ENCODE data around the gene ABHD17C.

ABHD17C gene

DNA sequence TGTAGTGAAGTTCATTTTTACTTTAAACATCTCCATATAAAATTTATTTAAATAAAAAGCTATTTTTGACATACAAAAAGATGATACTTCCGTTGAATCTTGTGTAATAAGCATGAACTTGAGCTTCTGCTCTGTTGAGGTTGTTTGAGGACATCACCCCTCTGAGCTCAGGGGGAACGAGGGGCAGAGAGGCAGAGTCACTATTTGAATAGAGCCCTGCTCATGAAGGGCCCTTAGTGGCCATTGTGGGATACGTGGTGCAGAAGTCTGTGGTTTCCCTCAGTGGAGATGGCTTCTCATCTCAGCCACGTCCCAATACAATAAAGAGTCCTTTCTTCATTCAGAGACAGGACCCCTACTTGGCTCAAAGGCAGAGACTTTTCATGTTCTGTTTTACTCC, 94.7 kb downstream of the ABHD17C start:
- no peak overlapping the region for H3K4me3 ChIP-seq (ENCODE audit: low read depth, low read length)
- TF ChIP-seq, protein P1, sequence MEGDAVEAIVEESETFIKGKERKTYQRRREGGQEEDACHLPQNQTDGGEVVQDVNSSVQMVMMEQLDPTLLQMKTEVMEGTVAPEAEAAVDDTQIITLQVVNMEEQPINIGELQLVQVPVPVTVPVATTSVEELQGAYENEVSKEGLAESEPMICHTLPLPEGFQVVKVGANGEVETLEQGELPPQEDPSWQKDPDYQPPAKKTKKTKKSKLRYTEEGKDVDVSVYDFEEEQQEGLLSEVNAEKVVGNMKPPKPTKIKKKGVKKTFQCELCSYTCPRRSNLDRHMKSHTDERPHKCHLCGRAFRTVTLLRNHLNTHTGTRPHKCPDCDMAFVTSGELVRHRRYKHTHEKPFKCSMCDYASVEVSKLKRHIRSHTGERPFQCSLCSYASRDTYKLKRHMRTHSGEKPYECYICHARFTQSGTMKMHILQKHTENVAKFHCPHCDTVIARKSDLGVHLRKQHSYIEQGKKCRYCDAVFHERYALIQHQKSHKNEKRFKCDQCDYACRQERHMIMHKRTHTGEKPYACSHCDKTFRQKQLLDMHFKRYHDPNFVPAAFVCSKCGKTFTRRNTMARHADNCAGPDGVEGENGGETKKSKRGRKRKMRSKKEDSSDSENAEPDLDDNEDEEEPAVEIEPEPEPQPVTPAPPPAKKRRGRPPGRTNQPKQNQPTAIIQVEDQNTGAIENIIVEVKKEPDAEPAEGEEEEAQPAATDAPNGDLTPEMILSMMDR (IDR thresholded peaks at IDR 0.05; ENCODE audit: low read depth, low read length): no peak

DNA sequence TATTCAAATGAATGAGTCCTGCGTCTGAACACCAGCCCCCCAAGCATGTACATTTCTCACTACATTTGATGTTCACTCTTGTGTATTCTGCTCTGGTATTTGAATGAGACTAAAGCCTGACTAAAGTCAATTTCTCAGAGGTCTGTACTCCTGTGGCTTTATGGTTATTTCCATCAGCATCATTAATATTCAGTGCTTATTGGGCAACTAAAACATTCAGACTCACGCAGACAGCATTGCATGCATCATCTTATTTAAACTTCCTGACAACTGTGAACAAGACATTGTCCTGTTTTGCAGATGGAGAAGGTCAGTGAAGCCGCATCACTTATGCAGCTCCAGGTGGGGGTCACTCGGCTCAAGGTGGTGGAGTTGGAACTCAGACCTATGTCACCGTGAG, 95.1 kb downstream of the ABHD17C start:
- TF ChIP-seq, protein P1 (IDR thresholded peaks at IDR 0.05; ENCODE audit: low read depth, low read length): no peak
- no peak overlapping the region for H3K4me3 ChIP-seq (ENCODE audit: low read depth, low read length)

DNA sequence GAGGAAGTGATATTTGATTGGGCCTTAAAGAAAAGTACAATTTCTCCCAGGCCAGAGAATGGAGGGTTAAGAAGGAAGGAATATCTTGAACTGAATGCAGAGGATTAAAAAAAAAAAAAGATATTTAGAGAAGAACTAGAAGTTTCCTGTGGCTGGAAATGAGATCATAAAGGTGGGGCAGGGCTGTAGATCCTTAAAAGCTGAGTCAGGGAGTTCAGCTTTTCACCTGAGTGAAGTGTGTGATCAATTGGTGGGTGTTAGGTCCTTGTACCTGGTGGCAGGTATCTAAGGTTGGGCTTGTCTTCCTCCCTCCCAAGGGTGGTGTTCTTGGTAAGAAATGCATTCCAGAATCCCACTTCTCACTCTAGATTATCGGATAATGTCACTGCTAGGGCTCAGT, 95.9 kb downstream of the ABHD17C start:
- TF ChIP-seq, protein P1 (IDR thresholded peaks at IDR 0.05; ENCODE audit: low read depth, low read length): no peak

DNA sequence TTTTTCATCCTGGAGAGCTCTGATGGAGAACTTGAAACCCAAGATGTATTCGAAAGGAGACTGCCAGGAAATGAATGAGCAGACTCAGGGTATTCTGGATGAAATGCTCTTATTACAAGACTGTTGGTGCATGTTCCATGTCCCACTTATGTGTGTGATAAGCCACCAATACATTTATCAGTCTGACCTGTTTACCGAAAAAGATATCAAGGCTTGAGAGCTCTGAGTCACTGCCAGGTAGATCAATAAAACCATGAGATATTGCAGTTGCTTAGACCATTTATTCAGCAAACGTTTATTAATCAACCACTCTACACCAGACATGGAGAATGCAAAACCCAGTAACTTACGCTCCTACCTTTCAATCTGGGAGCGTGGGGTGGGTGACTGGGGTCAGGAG, 101.3 kb downstream of the ABHD17C start:
- TF ChIP-seq, protein P1 (IDR thresholded peaks at IDR 0.05; ENCODE audit: low read depth, low read length): no peak
- H3K4me3 ChIP-seq (ENCODE audit: low read depth, low read length): no peak overlapping the region

More for the DNA sequence above, 95.9 kb downstream of the ABHD17C start:
- H3K4me3 ChIP-seq (ENCODE audit: low read depth, low read length): no peak overlapping the region

DNA sequence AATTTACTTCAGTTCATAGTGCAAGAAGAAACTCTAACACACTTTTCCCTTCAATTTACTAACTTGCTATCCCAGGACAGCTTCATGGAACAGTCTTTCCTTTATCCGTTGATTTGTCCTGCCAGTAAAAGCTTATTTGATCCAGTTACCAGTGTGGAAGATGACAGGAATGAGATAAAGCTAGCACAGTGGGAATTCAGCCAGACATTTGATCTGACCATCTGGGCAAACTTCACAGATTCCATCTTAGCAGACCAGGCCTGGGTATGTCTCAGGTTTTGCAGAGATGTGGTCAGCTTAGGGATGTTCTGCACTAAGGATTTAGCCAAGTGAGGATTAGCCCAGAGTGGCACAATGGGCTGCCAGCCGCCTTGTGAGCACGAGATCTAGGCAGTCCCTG, 103.8 kb downstream of the ABHD17C start:
- TF ChIP-seq, protein P1 (IDR thresholded peaks at IDR 0.05; ENCODE audit: low read depth, low read length): no peak
- H3K4me3 ChIP-seq (ENCODE audit: low read depth, low read length): no peak overlapping the region

DNA sequence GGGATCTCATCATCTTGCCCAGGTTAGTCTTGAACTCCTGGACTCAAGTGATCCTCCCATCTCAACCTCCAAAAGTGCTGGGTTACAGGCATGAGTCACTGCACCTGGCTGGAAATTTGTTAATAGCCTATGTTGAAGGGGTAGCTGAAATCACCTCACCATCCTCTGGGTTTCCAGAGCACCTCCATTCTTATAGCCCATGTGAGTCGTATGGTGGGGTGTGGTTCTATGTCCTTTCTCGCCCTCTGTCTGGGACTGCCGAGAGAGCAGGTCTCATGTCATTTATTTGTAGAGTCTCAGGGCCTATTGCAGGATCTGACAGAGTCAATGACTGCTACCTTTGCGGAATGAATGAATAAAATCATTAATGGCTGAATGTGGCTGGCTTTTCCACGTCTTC, 105.0 kb downstream of the ABHD17C start:
- TF ChIP-seq, protein P1 (IDR thresholded peaks at IDR 0.05; ENCODE audit: low read depth, low read length): no peak

DNA sequence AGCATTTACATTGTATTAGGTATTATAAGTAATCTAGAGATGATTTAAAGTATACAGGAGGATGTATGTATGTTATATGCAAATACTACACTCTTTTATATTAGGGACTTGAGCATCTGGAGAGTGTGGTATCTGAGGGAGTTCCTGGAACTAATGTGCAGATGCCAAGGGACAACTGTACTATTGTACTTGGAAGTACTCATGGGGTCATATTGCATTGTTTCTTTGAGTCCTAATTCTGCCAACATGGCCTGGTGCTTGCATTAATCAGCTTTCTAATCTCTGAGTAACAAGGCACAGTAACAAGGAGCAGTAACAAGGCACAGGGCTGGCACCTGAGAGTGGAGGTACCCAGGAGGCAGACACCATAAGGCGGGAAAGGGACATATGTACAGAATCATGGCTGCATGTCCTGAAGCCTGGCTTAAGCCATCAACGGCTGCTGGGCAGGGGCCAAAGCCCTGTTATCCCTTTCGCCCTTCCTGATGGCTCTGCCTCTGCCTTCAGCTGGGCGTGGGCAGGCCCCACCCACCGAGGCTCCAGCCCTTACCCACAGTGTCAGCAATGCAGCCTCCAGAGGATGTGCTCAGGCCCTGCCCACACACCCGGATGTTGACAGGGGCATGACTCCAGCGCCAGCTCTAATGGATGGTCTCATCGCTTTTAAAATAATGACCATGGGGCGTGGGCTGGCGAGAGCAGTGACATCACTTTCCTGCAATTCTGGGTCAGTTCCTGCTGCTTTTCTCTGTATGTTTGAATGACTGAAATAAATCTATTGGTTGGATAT, 107.0 kb downstream of the ABHD17C start:
- H3K4me3 ChIP-seq (ENCODE audit: low read depth, low read length): no peak overlapping the region
- TF ChIP-seq, protein P1 (IDR thresholded peaks at IDR 0.05; ENCODE audit: low read depth, low read length): no peak

More for the DNA sequence above, 105.0 kb downstream of the ABHD17C start:
- H3K4me3 ChIP-seq (ENCODE audit: low read depth, low read length): no peak overlapping the region
